Omental fat pad (tissue), 4 donors: ENCODE measurements around the gene LDLRAD3. TPM values are rescaled to one million over a fixed set of nuclear protein-coding genes. Genes with fewer than 3 reads are reported as not detected.

Experiments used
- ATAC-seq: fragments of 150-250 bp; one replicate; pipeline ENCODE4 v1.9.1; 2016; ENCODE audit warnings: mild to moderate bottlenecking, moderate library complexity; ENCODE audit not compliant: low FRiP score
- DNase-seq: peaks from one replicate; pipeline ENCODE4 v3.0.0-alpha.2; 2019; ENCODE audit warnings: low spot score
- total RNA-seq, 4 donors: library from RNA; depleted of rRNA; stranded (reverse); fragments of >200 nt; gene quantifications; one replicate each; pipeline ENCODE4 v1.1.0, GENCODE V29; 2016
- TF ChIP-seq, protein P1 (sequence below), 3 donors: fragments of 450-650 bp; IDR thresholded peaks; one replicate each; pipeline ENCODE4 v1.5.1; 2016 to 2017; ENCODE audit warnings: antibody characterized with exemption in 3 of 3, mild to moderate bottlenecking in 3 of 3, moderate library complexity in 2 of 3

The LDLRAD3 gene
- total RNA-seq, 4 donors from 2014 or later: 15.6 to 70.2 (median 25.7) TPM

DNA sequence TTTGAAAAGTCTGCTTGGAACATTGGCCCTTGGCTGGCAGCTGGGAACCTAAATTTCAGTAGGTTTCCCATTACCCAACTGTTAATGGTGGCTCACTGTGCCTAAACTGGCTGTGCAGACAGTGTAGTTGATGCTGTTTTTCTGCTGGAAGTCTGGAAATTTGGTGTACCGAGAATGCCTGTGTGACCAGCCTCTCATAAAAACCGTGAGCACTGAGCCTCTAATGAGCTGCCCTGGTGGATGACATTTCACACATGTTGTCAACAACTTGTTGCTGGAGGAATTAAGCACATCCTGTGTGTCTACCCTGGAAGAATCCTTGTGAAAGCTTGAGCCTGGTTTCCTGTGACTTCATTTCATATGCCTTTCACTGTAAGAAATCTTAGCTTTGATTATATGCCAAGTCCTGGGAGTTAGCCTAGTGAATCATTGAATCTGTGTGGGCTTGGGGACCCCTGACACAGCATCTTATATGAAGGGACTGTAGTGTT, 131.1 kb downstream of the LDLRAD3 start:
- TF ChIP-seq, protein P1, sequence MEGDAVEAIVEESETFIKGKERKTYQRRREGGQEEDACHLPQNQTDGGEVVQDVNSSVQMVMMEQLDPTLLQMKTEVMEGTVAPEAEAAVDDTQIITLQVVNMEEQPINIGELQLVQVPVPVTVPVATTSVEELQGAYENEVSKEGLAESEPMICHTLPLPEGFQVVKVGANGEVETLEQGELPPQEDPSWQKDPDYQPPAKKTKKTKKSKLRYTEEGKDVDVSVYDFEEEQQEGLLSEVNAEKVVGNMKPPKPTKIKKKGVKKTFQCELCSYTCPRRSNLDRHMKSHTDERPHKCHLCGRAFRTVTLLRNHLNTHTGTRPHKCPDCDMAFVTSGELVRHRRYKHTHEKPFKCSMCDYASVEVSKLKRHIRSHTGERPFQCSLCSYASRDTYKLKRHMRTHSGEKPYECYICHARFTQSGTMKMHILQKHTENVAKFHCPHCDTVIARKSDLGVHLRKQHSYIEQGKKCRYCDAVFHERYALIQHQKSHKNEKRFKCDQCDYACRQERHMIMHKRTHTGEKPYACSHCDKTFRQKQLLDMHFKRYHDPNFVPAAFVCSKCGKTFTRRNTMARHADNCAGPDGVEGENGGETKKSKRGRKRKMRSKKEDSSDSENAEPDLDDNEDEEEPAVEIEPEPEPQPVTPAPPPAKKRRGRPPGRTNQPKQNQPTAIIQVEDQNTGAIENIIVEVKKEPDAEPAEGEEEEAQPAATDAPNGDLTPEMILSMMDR (IDR thresholded peaks at IDR 0.05): no peak
- DNase-seq (no peak), ATAC-seq (no peak)

DNA sequence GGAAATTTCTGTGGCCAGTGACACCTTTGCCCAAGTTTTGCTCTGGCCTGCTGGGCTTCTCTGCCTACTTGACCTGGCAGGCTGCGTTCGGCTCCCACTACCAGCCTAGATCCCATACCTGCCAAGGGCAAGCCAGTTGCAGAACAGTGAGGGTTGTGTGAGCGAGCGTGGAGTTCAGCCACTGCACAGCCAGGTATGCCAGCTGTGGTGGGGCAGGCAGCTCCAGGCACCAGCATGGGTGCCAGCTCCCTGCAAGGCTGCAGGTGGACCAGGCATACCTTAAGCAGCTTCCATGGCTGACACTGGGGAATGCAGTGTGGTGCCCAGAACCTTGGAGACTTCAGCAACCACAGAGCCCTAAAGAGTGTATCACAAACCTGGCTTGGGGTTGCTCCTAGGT, 133.5 kb downstream of the LDLRAD3 start:
- DNase-seq (no peak), ATAC-seq (no peak)
- TF ChIP-seq, protein P1 (IDR thresholded peaks at IDR 0.05): no peak

DNA sequence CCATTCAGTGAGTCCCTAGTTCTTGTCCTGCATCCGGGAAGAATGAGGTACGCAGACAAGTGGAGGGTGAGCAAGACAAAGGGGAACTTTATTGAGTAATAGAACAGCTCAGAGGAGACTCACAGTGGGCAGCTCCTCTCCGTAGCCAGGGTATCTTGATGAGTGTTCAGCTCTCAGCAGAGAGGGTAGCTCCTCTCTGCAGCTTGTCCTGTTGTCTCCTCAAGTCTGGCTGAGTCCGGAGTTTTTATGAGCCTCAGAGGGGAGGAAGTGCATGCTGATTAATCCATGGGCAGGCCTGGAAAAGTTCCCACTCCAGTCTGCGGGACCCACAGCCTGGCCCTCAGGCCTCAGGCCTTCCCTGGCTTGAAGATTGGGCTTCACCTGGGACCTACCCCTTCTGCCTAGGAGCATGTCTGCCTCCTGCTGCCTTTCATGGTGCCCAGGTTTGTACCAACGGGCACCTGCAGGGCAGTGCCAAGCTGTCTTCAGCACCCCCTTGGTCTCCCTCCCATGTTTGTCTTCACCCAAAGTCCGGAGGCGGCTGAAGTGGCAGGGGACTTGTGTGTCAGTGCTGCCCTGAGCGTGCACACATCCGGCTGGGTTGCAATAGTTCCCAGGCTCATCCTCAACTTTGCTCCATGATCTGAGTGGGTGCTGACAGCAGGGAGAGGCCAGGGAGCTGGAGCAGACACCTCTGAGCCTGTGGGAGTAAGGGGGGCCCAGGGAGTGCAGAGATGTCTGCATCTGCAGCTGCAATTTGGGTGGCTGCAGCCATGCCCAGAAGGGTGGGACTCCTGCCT, 134.2 kb downstream of the LDLRAD3 start:
- TF ChIP-seq, protein P1 (IDR thresholded peaks at IDR 0.05): no peak
- ATAC-seq (no peak), DNase-seq (no peak)

DNA sequence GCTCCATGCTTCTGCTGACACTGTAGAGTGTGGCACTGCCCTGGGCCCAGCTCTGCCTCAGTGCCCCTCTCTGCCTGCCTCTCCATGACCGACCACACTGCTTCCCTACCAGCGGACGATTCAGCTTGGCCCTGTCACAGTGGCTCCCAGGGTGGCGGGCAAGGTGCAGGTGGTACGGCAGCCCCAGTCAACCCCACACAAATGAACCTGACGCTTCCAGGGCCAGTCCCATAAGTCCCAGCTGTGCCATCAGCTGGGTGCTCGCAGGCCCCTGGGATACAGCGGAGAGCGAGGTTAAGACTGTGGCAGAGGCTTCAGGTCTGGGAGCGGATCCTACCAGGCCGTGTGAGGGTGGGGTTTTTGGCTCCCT, 134.8 kb downstream of the LDLRAD3 start:
- DNase-seq (no peak), ATAC-seq (no peak)
- TF ChIP-seq, protein P1 (IDR thresholded peaks at IDR 0.05): no peak

DNA sequence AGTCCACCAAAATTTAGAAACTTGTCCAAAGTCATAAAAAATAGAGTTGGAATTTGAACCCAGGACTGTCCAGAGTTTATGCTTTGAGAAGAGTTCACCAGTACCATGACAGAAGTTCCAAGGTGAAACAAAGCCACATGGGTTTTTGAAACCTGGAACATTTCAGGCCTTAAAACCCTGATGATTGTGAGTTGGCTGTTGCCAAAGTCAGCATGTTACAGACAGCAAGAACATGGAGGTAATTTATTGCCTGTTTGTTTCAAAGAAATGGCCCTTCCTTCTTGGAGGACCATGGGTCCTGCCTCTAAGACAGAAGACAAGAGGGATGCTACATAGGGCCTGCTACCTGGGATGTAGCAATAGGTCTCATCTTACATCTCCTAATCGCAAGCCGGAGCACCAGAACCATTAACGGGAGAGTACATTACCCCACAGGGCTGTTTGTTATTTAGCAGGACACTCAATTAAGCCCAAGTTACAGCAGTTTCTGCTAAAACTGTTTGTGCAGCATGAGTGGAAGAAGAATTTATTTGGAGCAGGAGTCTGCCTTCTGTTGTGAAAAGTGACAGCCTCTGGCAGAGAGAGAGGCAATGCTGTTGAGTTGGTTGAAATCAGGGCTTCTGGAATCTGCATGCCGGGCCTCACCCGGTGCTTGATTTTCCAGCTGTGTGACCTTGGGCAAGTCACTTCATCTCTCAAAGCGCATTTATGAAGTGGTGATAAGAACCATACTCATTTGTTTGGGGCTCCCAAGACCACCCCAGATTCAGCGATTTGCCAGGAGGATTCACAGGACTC, 136.2 kb downstream of the LDLRAD3 start:
- no peak for ATAC-seq
- TF ChIP-seq, protein P1 (IDR thresholded peaks at IDR 0.05): no peak
- DNase-seq: no peak

DNA sequence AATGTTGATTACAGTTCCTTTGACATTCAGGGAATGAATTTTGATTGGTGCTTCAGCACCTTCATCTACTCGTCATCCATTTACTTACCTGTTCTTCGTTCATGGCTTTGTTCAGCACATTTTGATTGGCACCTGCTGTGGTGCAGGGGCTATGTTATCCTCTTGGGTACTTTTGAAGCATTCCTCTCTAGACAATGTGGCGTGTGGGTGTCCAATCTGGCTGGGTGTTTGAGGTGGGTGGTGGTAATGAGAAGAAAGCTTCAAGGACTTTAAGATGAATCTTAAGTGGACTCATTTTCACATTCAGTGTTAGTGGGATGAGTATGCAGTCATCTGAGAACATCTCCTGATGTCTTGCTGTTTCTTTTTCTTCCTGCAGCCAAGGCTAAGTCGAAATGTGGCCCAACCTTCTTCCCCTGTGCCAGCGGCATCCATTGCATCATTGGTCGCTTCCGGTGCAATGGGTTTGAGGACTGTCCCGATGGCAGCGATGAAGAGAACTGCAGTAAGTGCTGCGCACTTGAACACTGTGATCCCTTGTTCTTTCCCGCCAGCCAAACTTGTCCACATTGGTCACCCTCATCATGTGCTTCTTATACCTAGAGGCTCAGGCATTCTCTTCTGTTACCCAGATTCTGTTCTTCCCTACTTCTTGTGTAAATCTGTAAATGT, 137.5 kb downstream of the LDLRAD3 start:
- TF ChIP-seq, protein P1 (IDR thresholded peaks at IDR 0.05): no peak
- ATAC-seq: no peak
- no peak for DNase-seq
